WTC11 (cell line): ENCODE results near the gene GPC6. TPM values are rescaled to one million over a fixed set of nuclear protein-coding genes. Genes with fewer than 3 reads are reported as not detected.

Experiments used
- ATAC-seq: fragments of 200-7000 bp; cut with Tn5 transposase; 2 replicates; pipeline ENCODE4 v1.10.0; 2021; ENCODE audit warnings: mild to moderate bottlenecking, moderate library complexity
- CTCF ChIA-PET: fragments of 300-600 bp; sonication (Branson Sonifier 250); formaldehyde crosslinking; loops from one replicate; lab custom pipeline; 2021; ENCODE audit warnings: antibody characterized with exemption; lab: Charles Lee
- POLR2A ChIA-PET: fragments of 350-600 bp; sonication (Branson Sonifier 250); formaldehyde crosslinking; loops from one replicate; lab custom pipeline; 2021; ENCODE audit warnings: antibody characterized with exemption; lab: Charles Lee
- DNase-seq: peaks from one replicate; pipeline ENCODE4 v3.0.0; 2021; ENCODE audit warnings: low spot score
- H3K27ac Mint-ChIP-seq: 2 replicates; pipeline ENCODE4 v1.8.0; 2021; ENCODE audit warnings: mixed read lengths
- H3K27me3 Mint-ChIP-seq: 2 replicates; pipeline ENCODE4 v1.8.0; 2021; ENCODE audit warnings: low read depth, mild to moderate bottlenecking, moderate library complexity, mixed read lengths
- H3K36me3 Mint-ChIP-seq: 2 replicates; pipeline ENCODE4 v1.8.0; 2021; ENCODE audit warnings: mixed read lengths
- H3K4me1 Mint-ChIP-seq: 2 replicates; pipeline ENCODE4 v1.8.0; 2022; ENCODE audit warnings: mixed read lengths
- H3K4me3 Mint-ChIP-seq: 2 replicates; pipeline ENCODE4 v1.8.0; 2021; ENCODE audit warnings: mild to moderate bottlenecking, moderate library complexity, mixed read lengths
- H3K9me3 Mint-ChIP-seq: 2 replicates; pipeline ENCODE4 v1.8.0; 2021; ENCODE audit warnings: mixed read lengths
- AFF4 ChIP-seq: sonication (generic); formaldehyde crosslinking; IDR thresholded peaks from 2 replicates; pipeline ENCODE4 v1.8.1; 2023; ENCODE audit warnings: mild to moderate bottlenecking, missing genetic modification reagents, borderline replicate concordance
- ARID4B ChIP-seq: sonication (generic); formaldehyde crosslinking; IDR thresholded peaks from 2 replicates; pipeline ENCODE4 v1.8.0; 2023; ENCODE audit warnings: missing genetic modification reagents, mild to moderate bottlenecking, borderline replicate concordance
- E2F5 ChIP-seq: sonication (generic); formaldehyde crosslinking; IDR thresholded peaks from 2 replicates; pipeline ENCODE4 v1.8.1; 2022; ENCODE audit warnings: mild to moderate bottlenecking, moderate library complexity, missing genetic modification reagents
- NR2C2 ChIP-seq: sonication (generic); formaldehyde crosslinking; IDR thresholded peaks from 2 replicates; pipeline ENCODE4 v1.8.0; 2022; ENCODE audit warnings: mild to moderate bottlenecking, missing genetic modification reagents
- OVOL2 ChIP-seq: fragments of 250-450 bp; sonication (Bioruptor Pico); IDR thresholded peaks from 2 replicates; pipeline ENCODE4 v1.9.0; 2021; ENCODE audit warnings: mild to moderate bottlenecking, borderline replicate concordance
- SP1 ChIP-seq: sonication (generic); formaldehyde crosslinking; conservative IDR thresholded peaks from 2 replicates; pipeline ENCODE4 v1.8.1; 2022; ENCODE audit warnings: missing genetic modification reagents
- ZNF138 ChIP-seq: sonication (generic); formaldehyde crosslinking; conservative IDR thresholded peaks from 2 replicates; pipeline ENCODE4 v1.8.1; 2022; ENCODE audit warnings: mild to moderate bottlenecking, moderate library complexity, missing genetic modification reagents
- ZNF671 ChIP-seq: fragments of 250-450 bp; sonication (Bioruptor Pico); IDR thresholded peaks from 2 replicates; pipeline ENCODE4 v1.8.0; 2021; ENCODE audit warnings: mild to moderate bottlenecking
- total RNA-seq: library from RNA; stranded (reverse); gene quantifications from 3 replicates; pipeline ENCODE4 v1.2.3, GENCODE V29; 2021
- TF ChIP-seq, protein P1 (sequence below): sonication (generic); formaldehyde crosslinking; IDR thresholded peaks from 2 replicates; pipeline ENCODE4 v1.8.0; 2023; ENCODE audit warnings: mild to moderate bottlenecking, missing genetic modification reagents
- TF ChIP-seq, protein P2 (sequence below): sonication (generic); formaldehyde crosslinking; IDR thresholded peaks from 2 replicates; pipeline ENCODE4 v1.8.1; 2022; ENCODE audit warnings: low read depth, mild to moderate bottlenecking, moderate library complexity, missing genetic modification reagents, borderline replicate concordance
- TF ChIP-seq, protein P3 (sequence below): sonication (generic); formaldehyde crosslinking; IDR thresholded peaks from 2 replicates; pipeline ENCODE4 v1.8.1; 2023; ENCODE audit warnings: mild to moderate bottlenecking, missing genetic modification reagents

GPC6 gene
- total RNA-seq, 1 experiment from 2014 or later, result 19.5 TPM

- ChIA-PET CTCF (no interaction called here), POLR2A (no interaction called here)
- Mint-ChIP-seq H3K36me3 (no peaks in the 10 kb centered on the region), H3K9me3 (no peaks in the 10 kb centered on the region), H3K4me1 (peaks cover 9% of the 10 kb centered on the region), H3K27ac (no peak overlapping the region)
- DNase-seq, result no peak
- no peak for ATAC-seq
- TF ChIP-seq ZNF138 (no peak), AFF4 (CRISPR knock-in tag) (no peak), SP1 (CRISPR knock-in tag) (no peak), ARID4B (CRISPR knock-in tag) (no peak), OVOL2 (no peak), ZNF671 (CRISPR knock-in tag) (no peak), E2F5 (CRISPR knock-in tag) (no peak), NR2C2 (CRISPR knock-in tag) (no peak)
- TF ChIP-seq, protein P1, sequence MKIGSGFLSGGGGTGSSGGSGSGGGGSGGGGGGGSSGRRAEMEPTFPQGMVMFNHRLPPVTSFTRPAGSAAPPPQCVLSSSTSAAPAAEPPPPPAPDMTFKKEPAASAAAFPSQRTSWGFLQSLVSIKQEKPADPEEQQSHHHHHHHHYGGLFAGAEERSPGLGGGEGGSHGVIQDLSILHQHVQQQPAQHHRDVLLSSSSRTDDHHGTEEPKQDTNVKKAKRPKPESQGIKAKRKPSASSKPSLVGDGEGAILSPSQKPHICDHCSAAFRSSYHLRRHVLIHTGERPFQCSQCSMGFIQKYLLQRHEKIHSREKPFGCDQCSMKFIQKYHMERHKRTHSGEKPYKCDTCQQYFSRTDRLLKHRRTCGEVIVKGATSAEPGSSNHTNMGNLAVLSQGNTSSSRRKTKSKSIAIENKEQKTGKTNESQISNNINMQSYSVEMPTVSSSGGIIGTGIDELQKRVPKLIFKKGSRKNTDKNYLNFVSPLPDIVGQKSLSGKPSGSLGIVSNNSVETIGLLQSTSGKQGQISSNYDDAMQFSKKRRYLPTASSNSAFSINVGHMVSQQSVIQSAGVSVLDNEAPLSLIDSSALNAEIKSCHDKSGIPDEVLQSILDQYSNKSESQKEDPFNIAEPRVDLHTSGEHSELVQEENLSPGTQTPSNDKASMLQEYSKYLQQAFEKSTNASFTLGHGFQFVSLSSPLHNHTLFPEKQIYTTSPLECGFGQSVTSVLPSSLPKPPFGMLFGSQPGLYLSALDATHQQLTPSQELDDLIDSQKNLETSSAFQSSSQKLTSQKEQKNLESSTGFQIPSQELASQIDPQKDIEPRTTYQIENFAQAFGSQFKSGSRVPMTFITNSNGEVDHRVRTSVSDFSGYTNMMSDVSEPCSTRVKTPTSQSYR, result no peak
- TF ChIP-seq, protein P2, sequence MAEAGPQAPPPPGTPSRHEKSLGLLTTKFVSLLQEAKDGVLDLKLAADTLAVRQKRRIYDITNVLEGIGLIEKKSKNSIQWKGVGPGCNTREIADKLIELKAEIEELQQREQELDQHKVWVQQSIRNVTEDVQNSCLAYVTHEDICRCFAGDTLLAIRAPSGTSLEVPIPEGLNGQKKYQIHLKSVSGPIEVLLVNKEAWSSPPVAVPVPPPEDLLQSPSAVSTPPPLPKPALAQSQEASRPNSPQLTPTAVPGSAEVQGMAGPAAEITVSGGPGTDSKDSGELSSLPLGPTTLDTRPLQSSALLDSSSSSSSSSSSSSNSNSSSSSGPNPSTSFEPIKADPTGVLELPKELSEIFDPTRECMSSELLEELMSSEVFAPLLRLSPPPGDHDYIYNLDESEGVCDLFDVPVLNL (CRISPR knock-in tag), result no peak
- TF ChIP-seq, protein P3, sequence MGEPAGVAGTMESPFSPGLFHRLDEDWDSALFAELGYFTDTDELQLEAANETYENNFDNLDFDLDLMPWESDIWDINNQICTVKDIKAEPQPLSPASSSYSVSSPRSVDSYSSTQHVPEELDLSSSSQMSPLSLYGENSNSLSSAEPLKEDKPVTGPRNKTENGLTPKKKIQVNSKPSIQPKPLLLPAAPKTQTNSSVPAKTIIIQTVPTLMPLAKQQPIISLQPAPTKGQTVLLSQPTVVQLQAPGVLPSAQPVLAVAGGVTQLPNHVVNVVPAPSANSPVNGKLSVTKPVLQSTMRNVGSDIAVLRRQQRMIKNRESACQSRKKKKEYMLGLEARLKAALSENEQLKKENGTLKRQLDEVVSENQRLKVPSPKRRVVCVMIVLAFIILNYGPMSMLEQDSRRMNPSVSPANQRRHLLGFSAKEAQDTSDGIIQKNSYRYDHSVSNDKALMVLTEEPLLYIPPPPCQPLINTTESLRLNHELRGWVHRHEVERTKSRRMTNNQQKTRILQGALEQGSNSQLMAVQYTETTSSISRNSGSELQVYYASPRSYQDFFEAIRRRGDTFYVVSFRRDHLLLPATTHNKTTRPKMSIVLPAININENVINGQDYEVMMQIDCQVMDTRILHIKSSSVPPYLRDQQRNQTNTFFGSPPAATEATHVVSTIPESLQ, result no peak
- TF ChIP-seq, all 79 proteins: peak for 0
- Mint-ChIP-seq H3K27me3 (no peaks in the 10 kb centered on the region), H3K4me3 (no peak overlapping the region)
Observed at GRCh38 chr13:93356469-93356868, 129.9 kb downstream of the GPC6 start.
